WI38 (cell line): ENCODE measurements around the gene RHOF.

Source experiments
- H3K4me3 ChIP-seq: 2 replicates; pipeline ENCODE4 v1.5.1; 2011; ENCODE audit warnings: low read depth, mild to moderate bottlenecking, control low read depth, low read length
- TF ChIP-seq, protein P1 (sequence below): IDR thresholded peaks from 2 replicates; pipeline ENCODE4 v1.5.1; 2012; ENCODE audit warnings: low read depth, mild to moderate bottlenecking, control low read depth, low read length

The RHOF gene

DNA sequence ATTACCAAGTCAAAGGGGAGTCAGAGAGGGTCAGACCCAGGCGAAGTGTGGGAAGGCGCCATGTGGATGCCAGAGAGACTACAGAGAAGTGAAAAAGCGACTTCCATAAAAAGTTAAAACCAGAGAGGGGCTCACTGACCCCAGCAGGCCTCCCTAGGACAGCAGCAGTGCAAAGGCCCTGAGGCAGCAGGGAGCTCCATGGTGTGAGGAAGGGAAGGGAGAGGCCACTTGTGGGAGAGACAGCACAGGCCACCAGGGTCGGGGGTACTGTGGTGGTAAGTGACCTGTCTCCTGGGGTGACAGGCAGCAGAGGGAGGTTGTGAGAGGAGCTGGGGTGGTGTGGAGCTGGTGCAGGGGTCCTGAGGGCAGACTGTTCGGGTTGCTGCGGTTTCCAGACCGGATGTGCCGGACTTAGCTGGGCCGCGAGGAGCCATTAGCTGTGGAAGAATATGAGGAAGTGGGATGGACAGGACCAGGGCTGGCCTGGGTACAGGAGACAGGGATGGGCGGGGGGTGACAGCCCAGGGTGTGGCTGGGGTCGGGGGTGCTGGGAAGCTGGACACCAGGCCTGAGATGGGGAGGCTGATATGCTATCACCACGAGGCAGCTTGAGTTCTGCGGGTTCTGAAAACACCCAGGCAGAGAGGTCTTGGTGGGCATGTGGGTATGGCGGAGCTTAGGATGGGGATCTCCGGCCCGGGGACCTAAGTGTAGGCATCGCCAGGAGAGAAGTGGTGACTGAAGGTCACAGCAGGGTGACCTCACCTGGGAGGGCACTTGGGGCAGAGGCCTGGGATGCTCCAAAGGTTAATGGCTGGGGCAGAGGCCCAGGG is 33.0 kb upstream of the RHOF start:
- H3K4me3 ChIP-seq = no peak overlapping the region

GRCh38 chr12:121825041-121825523 is 31.6 kb upstream of the RHOF start:
- TF ChIP-seq, protein P1, sequence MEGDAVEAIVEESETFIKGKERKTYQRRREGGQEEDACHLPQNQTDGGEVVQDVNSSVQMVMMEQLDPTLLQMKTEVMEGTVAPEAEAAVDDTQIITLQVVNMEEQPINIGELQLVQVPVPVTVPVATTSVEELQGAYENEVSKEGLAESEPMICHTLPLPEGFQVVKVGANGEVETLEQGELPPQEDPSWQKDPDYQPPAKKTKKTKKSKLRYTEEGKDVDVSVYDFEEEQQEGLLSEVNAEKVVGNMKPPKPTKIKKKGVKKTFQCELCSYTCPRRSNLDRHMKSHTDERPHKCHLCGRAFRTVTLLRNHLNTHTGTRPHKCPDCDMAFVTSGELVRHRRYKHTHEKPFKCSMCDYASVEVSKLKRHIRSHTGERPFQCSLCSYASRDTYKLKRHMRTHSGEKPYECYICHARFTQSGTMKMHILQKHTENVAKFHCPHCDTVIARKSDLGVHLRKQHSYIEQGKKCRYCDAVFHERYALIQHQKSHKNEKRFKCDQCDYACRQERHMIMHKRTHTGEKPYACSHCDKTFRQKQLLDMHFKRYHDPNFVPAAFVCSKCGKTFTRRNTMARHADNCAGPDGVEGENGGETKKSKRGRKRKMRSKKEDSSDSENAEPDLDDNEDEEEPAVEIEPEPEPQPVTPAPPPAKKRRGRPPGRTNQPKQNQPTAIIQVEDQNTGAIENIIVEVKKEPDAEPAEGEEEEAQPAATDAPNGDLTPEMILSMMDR = no peak
- H3K4me3 ChIP-seq = no peak overlapping the region

More for the DNA sequence above, 33.0 kb upstream of the RHOF start:
- TF ChIP-seq, protein P1 = no peak

DNA sequence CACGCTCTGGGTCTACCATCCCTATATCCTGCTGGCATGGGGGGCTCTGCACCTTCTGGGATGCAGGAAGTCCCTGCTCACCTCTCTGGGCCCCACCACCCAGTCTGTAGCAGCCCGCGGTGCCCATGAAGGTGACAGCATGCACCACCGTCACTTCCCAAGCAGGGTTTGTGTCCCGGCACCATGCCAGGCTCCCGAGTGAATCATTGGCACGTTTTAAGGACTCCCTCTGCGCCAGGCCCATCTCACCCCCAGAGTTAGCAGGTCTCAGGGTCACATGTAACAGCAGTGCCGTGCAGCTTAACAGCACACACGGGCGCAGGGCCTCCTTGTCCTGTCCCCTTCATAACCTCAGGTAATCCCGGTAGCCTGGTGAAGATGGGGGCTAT is 30.2 kb upstream of the RHOF start:
- H3K4me3 ChIP-seq = no peak overlapping the region
- TF ChIP-seq, protein P1 = no peak

DNA sequence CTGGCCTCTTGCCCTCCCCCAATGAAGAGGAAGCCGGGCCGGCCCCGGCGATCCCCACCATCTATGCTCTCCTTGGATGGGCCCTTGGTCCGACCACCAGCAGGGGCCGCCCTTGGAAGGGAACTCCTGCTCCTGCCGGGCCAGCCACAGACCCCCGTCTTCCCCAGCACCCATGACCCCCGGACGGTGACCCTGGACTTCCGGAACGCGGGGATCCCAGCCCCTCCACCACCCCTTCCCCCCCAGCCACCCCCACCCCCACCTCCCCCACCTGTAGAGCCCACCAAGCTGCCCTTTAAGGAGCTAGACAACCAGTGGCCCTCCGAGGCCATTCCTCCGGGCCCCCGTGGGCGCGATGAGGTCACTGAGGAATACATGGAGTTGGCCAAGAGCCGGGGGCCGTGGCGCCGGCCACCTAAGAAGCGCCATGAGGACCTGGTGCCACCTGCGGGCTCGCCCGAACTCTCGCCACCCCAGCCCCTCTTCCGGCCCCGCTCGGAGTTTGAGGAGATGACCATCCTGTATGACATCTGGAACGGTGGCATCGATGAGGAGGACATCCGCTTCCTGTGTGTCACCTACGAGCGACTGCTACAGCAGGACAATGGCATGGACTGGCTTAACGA is 29.7 kb upstream of the RHOF start:
- TF ChIP-seq, protein P1 = no peak
- H3K4me3 ChIP-seq = no peak overlapping the region

- TF ChIP-seq, protein P1 = no peak
Observed at GRCh38 chr12:121822393-121823100, 29.1 kb upstream of the RHOF start.

DNA sequence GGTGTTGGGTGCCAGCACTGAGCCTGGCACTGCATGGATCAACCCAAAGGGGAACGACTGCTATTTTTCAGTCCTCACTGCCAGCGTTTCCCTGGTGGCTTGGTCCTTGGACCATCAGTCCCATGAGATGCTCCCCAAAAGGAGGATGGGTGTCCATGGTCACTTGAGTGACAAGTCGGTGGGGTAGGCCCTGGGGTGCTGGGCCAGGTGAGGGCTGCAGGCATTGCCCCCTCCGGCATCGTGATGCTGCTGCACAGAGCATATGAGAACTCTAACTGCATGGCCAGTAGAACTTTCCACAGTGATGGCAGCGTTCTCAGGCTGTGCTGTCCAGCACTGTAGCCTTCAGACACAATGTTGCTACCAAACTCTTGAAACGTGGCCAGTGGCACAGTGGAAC is 26.6 kb upstream of the RHOF start:
- TF ChIP-seq, protein P1 = no peak
- no peak overlapping the region for H3K4me3 ChIP-seq

More at GRCh38 chr12:121822393-121823100, 29.1 kb upstream of the RHOF start:
- H3K4me3 ChIP-seq = no peak overlapping the region
